Measurements from ENCODE around the gene AOAH.

The AOAH gene

DNA sequence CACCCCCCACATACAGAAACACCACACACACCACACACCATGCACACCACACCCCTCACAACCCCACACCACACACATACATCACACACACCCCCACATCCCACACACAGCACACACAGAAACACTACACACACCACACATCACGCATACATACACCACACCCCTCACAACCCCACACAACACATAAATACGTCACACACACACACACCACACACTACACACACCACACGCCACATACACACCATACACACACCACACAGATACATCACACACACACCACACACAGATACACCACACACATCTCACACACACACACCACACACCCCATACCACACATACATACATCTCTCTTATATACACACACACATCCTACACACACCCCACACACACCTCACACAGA lies 208.4 kb downstream of the AOAH start (continued):
- TF ChIP-seq, protein P1, sequence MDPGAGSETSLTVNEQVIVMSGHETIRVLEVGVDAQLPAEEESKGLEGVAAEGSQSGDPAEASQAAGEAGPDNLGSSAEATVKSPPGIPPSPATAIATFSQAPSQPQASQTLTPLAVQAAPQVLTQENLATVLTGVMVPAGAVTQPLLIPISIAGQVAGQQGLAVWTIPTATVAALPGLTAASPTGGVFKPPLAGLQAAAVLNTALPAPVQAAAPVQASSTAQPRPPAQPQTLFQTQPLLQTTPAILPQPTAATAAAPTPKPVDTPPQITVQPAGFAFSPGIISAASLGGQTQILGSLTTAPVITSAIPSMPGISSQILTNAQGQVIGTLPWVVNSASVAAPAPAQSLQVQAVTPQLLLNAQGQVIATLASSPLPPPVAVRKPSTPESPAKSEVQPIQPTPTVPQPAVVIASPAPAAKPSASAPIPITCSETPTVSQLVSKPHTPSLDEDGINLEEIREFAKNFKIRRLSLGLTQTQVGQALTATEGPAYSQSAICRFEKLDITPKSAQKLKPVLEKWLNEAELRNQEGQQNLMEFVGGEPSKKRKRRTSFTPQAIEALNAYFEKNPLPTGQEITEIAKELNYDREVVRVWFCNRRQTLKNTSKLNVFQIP (CRISPR knock-in tag; IDR thresholded peaks at IDR 0.05; ENCODE audit: borderline replicate concordance, low read depth), result no peak
- TF ChIP-seq ZC3H10 (CRISPR knock-in tag; IDR thresholded peaks at IDR 0.05), result no peak
- TF ChIP-seq PPARA (CRISPR knock-in tag; IDR thresholded peaks at IDR 0.05; ENCODE audit: borderline replicate concordance), result no peak
- no peak for TF ChIP-seq BACH2 (CRISPR knock-in tag; IDR thresholded peaks at IDR 0.05; ENCODE audit: borderline replicate concordance)
- no peak for TF ChIP-seq CSDC2 (CRISPR knock-in tag; IDR thresholded peaks at IDR 0.05)
- TF ChIP-seq, protein P2, sequence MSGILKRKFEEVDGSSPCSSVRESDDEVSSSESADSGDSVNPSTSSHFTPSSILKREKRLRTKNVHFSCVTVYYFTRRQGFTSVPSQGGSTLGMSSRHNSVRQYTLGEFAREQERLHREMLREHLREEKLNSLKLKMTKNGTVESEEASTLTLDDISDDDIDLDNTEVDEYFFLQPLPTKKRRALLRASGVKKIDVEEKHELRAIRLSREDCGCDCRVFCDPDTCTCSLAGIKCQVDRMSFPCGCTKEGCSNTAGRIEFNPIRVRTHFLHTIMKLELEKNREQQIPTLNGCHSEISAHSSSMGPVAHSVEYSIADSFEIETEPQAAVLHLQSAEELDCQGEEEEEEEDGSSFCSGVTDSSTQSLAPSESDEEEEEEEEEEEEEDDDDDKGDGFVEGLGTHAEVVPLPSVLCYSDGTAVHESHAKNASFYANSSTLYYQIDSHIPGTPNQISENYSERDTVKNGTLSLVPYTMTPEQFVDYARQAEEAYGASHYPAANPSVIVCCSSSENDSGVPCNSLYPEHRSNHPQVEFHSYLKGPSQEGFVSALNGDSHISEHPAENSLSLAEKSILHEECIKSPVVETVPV (CRISPR knock-in tag; IDR thresholded peaks at IDR 0.05), result no peak

DNA sequence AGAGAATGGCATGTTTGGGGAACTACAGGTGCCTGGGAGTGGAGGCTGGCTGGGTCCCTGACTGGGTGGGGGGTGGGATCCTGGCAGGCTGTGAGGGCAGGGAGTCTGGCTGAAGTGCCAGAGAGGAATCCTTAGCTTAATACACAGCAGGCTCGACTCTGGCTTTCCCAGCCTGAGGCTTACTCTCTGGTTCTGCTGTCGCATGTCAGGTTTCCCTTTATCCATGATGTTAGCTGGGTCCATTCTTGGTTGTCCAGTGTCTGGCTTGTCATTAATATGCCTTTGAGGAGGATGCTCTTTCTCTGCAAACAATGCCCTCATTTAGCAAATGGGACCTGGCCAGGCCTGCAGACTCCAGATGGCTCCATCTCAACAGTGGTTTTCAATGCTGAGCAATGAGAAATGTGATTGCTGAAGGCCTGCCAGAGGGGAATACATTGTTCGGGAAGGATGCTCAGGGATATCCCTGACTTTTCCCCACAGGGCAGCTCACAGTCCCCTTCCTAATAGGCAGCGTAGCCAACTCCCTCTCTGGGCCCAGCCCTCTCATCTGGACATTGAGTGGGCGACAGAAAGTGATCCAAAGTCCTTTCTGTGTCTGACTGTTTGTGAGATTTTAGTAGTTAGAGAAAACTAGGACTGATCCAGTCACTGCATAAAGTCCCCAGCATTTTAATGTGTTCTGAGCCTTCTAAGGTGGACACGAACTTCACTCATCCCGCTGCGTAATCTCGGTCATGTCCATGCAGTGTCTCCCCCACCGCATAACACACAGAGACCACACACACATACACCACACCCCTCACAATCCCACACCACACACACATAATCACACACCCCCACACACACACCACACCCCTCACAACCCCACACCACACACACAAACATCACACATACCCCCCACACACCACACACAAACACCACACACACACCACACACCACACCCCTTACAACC lies 209.7 kb downstream of the AOAH start:
- peak; percentile 43 for ATAC-seq
- no peak for TF ChIP-seq ZNF8 (CRISPR knock-in tag; IDR thresholded peaks at IDR 0.05)
- TF ChIP-seq PPARA (CRISPR knock-in tag; IDR thresholded peaks at IDR 0.05; ENCODE audit: borderline replicate concordance), result no peak
- TF ChIP-seq SNAI2 (CRISPR knock-in tag; IDR thresholded peaks at IDR 0.05), result no peak
- TF ChIP-seq ISL1 (CRISPR knock-in tag; IDR thresholded peaks at IDR 0.05), result no peak
- TF ChIP-seq OSR1 (CRISPR knock-in tag; IDR thresholded peaks at IDR 0.05), result no peak

- TF ChIP-seq, protein P3, sequence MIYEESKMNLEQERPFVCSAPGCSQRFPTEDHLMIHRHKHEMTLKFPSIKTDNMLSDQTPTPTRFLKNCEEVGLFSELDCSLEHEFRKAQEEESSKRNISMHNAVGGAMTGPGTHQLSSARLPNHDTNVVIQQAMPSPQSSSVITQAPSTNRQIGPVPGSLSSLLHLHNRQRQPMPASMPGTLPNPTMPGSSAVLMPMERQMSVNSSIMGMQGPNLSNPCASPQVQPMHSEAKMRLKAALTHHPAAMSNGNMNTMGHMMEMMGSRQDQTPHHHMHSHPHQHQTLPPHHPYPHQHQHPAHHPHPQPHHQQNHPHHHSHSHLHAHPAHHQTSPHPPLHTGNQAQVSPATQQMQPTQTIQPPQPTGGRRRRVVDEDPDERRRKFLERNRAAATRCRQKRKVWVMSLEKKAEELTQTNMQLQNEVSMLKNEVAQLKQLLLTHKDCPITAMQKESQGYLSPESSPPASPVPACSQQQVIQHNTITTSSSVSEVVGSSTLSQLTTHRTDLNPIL (CRISPR knock-in tag; IDR thresholded peaks at IDR 0.05; ENCODE audit: low read depth), result no peak
- TF ChIP-seq ARNTL (CRISPR knock-in tag; IDR thresholded peaks at IDR 0.05; ENCODE audit: borderline replicate concordance, low read depth) (no peak), OSR1 (CRISPR knock-in tag; IDR thresholded peaks at IDR 0.05) (no peak), ZC3H10 (CRISPR knock-in tag; IDR thresholded peaks at IDR 0.05) (no peak), PPARA (CRISPR knock-in tag; IDR thresholded peaks at IDR 0.05; ENCODE audit: borderline replicate concordance) (no peak), BACH2 (CRISPR knock-in tag; IDR thresholded peaks at IDR 0.05; ENCODE audit: borderline replicate concordance) (no peak), TCF4 (CRISPR knock-in tag; IDR thresholded peaks at IDR 0.05; ENCODE audit: borderline replicate concordance) (no peak), ESRRG (CRISPR knock-in tag; IDR thresholded peaks at IDR 0.05) (no peak), CSDC2 (CRISPR knock-in tag; IDR thresholded peaks at IDR 0.05) (no peak), TOX (CRISPR knock-in tag; IDR thresholded peaks at IDR 0.05; ENCODE audit: borderline replicate concordance) (no peak), ZFP3 (CRISPR knock-in tag; IDR thresholded peaks at IDR 0.05) (no peak), ISL1 (CRISPR knock-in tag; IDR thresholded peaks at IDR 0.05) (no peak), ZNF8 (CRISPR knock-in tag; IDR thresholded peaks at IDR 0.05) (no peak)
- TF ChIP-seq, protein P4, sequence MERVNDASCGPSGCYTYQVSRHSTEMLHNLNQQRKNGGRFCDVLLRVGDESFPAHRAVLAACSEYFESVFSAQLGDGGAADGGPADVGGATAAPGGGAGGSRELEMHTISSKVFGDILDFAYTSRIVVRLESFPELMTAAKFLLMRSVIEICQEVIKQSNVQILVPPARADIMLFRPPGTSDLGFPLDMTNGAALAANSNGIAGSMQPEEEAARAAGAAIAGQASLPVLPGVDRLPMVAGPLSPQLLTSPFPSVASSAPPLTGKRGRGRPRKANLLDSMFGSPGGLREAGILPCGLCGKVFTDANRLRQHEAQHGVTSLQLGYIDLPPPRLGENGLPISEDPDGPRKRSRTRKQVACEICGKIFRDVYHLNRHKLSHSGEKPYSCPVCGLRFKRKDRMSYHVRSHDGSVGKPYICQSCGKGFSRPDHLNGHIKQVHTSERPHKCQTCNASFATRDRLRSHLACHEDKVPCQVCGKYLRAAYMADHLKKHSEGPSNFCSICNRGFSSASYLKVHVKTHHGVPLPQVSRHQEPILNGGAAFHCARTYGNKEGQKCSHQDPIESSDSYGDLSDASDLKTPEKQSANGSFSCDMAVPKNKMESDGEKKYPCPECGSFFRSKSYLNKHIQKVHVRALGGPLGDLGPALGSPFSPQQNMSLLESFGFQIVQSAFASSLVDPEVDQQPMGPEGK (CRISPR knock-in tag; IDR thresholded peaks at IDR 0.05; ENCODE audit: borderline replicate concordance), result no peak
- TF ChIP-seq, protein P2 (CRISPR knock-in tag; IDR thresholded peaks at IDR 0.05), result no peak
- no peak for ATAC-seq
These were observed 210.9 kb downstream of the AOAH start for GRCh38 chr7:36513393-36513792.

DNA sequence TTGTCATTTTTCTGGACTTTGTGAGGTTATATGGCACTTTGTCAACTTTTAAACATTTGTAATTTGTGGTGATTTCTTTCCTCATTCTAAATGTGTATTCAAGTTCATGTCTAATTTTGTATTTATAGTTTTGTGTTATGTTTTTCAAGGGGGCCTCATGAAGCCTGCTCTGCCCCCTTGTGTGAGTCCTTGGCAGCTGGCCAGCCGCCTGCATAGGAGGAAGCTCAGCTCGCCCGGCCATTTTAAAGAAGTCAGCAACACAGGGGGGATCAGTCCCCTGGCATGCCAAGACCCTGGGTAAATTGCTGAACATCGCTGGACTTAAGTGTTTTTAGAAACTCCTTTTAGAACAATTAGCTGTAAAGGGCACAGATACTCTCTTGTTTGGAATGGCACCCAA lies 211.7 kb downstream of the AOAH start:
- no peak for TF ChIP-seq ESRRG (CRISPR knock-in tag; IDR thresholded peaks at IDR 0.05)
- no peak for TF ChIP-seq ARNTL (CRISPR knock-in tag; IDR thresholded peaks at IDR 0.05; ENCODE audit: borderline replicate concordance, low read depth)
- no peak for TF ChIP-seq BACH2 (CRISPR knock-in tag; IDR thresholded peaks at IDR 0.05; ENCODE audit: borderline replicate concordance)
- TF ChIP-seq TCF4 (CRISPR knock-in tag; IDR thresholded peaks at IDR 0.05; ENCODE audit: borderline replicate concordance), result no peak
- ATAC-seq, result no peak

Measured in SK-N-SH treated with all-trans-retinoic acid at 6 μM for 48 hours (cell line).